ENCODE data around the gene HOXD13. TPM values are rescaled to one million over a fixed set of nuclear protein-coding genes. Genes with fewer than 3 reads are reported as not detected.
A peak's percentile ranks its signal among the peaks of the same experiment; 100 is the strongest.

HOXD13 gene
- total RNA-seq, 1 experiment from 2014 or later: not detected

GRCh38 chr2:176088048-176088936 lies 4.2 kb upstream of the HOXD13 start:
- ChIA-PET POLR2A (no interaction called here), CTCF (interaction anchor here (1.3 kb wide), 1 partner anchor 9 kb away, joined by 4 read pairs; no protein-coding TSS in a partner anchor)
- peak; percentile 75 to 82 for TF ChIP-seq CTCF (IDR thresholded peaks at IDR 0.05; ENCODE audit: insufficient read depth in 1 of 2, low read depth in 1 of 2, low read length in 1 of 2, severe bottlenecking in 1 of 2, unreplicated experiment in 1 of 2)
- DNase-seq: peak in 1 of 2 experiments; percentile 71
- no peak overlapping the region for H3K27ac Mint-ChIP-seq (ENCODE audit: unreplicated experiment)
- peaks cover 52% of the 10 kb centered on the region for H3K27me3 Mint-ChIP-seq (ENCODE audit: insufficient read depth, unreplicated experiment)
- no peaks in the 10 kb centered on the region for H3K9me3 Mint-ChIP-seq (ENCODE audit: unreplicated experiment)
- H3K27me3 ChIP-seq (replicated peaks; ENCODE audit: control insufficient read depth, insufficient read depth, low read length): peaks cover 21% of the 10 kb centered on the region
- H3K4me1 ChIP-seq: peaks cover 18% of the 10 kb centered on the region; the same call in 1 of the 2 replicates
- intact Hi-C loops (cut with micrococcal nuclease; ENCODE audit: unreplicated experiment): loop anchor here (1.0 to 10.0 kb wide), 3 partner anchors 203 to 722 kb away; no protein-coding TSS in a partner anchor
- peak overlapping the region; percentile 71 for H3K4me3 Mint-ChIP-seq (ENCODE audit: unreplicated experiment)
- H3K4me3 ChIP-seq (ENCODE audit: low read depth, low read length): peak overlapping the region; percentile 43
- H3K36me3 Mint-ChIP-seq (ENCODE audit: insufficient read depth, unreplicated experiment): peaks cover 5% of the 10 kb centered on the region
- peaks cover 12% of the 10 kb centered on the region for H3K4me1 Mint-ChIP-seq (ENCODE audit: low read depth, unreplicated experiment)
- no peaks in the 10 kb centered on the region for H3K36me3 ChIP-seq (ENCODE audit: control insufficient read depth, insufficient read depth, low read length)
- H3K9me3 ChIP-seq: no peaks in the 10 kb centered on the region
- BruUV-seq (replicated peaks): no TSS peak

GRCh38 chr2:176088937-176089842 lies 3.3 kb upstream of the HOXD13 start:
- TF ChIP-seq CTCF (IDR thresholded peaks at IDR 0.05; ENCODE audit: insufficient read depth in 1 of 2, low read depth in 1 of 2, low read length in 1 of 2, severe bottlenecking in 1 of 2, unreplicated experiment in 1 of 2): no peak
- ChIA-PET POLR2A (no interaction called here), CTCF (interaction anchor here (1.3 kb wide), 1 partner anchor 8 kb away, joined by 4 read pairs; no protein-coding TSS in a partner anchor)
- DNase-seq: no peak
- no peak overlapping the region for H3K4me3 Mint-ChIP-seq (ENCODE audit: unreplicated experiment)
- BruUV-seq (replicated peaks): no TSS peak
- Histone ChIP-seq H3K9me3 (no peaks in the 10 kb centered on the region), H3K27me3 (replicated peaks; ENCODE audit: control insufficient read depth, insufficient read depth, low read length) (peaks cover 24% of the 10 kb centered on the region), H3K36me3 (ENCODE audit: control insufficient read depth, insufficient read depth, low read length) (no peaks in the 10 kb centered on the region), H3K4me3 (ENCODE audit: low read depth, low read length) (no peak overlapping the region), H3K4me1 (peaks cover 19% of the 10 kb centered on the region; the same call in 1 of the 2 replicates)
- peaks cover 52% of the 10 kb centered on the region for H3K27me3 Mint-ChIP-seq (ENCODE audit: insufficient read depth, unreplicated experiment)
- H3K9me3 Mint-ChIP-seq (ENCODE audit: unreplicated experiment): no peaks in the 10 kb centered on the region
- intact Hi-C loops (cut with micrococcal nuclease; ENCODE audit: unreplicated experiment): loop anchor here (1.0 to 10.0 kb wide), 3 partner anchors 204 to 723 kb away; no protein-coding TSS in a partner anchor
- peaks cover 12% of the 10 kb centered on the region for H3K4me1 Mint-ChIP-seq (ENCODE audit: low read depth, unreplicated experiment)
- no peak overlapping the region for H3K27ac Mint-ChIP-seq (ENCODE audit: unreplicated experiment)
- H3K36me3 Mint-ChIP-seq (ENCODE audit: insufficient read depth, unreplicated experiment): no peaks in the 10 kb centered on the region
